GM19468 (cell line): ENCODE data around the gene CENPC.
"Not testable (repeated sequence)": the region's sequence is repeated elsewhere in the genome, so short reads cannot be mapped to it uniquely, and the experiment has no call there.

Experiments used
- ATAC-seq: cut with Tn5 transposase; IDR thresholded peaks from one replicate; pipeline ENCODE4 v1.9.1; 2021; ENCODE audit warnings: mild to moderate bottlenecking, moderate library complexity, moderate number of reproducible peaks; ENCODE audit not compliant: unreplicated experiment; ENCODE audit errors: extremely low read depth

Gene CENPC

DNA sequence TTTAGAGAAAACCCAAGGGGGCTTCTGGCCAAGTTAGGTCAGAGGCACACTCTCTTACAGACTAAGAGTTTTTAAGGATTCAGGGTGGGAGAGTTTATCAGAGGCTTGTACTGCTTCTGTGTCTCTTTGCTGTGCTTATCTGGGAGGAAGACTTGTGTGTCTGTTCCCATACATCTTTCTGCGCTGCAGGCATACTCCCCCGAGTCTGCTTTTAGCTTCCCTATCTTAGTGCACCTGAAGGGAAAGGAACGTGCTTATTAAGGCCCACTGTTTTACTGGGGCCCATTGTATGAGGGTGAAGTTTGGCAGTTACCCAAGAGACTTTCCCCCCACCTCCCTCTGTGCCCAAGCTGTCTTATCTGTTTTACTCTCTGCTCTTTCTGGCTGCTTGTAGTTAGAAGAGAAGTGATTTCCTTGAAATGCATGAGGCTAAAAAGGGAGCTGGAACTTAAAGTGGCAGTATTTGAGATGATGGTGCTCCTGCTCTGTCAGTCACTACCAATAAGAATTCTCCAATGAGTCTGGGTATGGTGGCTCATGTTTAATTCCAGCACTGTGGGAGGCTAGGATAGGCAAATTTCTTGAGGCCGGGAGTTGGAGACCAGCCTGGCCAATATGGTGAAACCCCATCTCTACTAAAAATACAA, 7.0 kb upstream of the CENPC start:
- ATAC-seq = not testable (repeated sequence)

DNA sequence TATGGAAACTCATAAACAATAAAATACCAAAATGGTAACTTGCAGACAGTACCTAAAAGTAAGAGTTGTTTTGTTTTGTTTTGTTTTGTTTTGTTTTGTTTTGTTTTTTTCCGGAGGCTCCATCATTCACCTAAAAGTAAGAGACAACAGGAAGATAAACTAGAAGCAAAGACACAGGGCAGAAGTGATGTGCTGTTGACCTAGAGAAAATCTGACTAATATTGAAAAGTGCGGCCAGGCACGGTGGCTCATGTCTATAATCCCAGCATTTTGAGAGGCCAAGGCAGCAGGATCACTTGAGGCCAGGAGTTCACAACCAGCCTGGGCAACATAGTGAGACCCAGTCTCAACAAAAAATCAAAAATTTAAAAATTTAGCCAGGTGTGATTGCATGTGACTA, 5.6 kb upstream of the CENPC start:
- ATAC-seq = no peak

DNA sequence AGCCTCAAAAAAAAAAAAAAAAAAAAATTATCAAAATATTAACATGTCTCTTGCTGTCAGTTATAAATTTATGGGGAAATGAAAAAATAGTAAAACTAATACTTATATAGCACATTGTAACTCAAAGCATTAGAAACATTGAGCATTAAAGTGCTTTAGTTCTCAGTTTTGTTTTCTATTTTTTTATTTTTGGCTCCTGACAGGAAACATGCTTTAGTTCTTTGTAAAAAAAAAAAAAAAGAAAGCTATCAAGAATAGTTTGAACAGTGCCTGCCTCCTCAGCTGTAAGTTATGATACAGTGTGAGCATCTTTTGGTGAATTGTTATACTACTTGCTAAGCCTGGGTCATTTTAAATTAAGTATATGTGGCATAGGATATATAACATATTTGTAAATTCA, 5.1 kb upstream of the CENPC start:
- no peak for ATAC-seq

DNA sequence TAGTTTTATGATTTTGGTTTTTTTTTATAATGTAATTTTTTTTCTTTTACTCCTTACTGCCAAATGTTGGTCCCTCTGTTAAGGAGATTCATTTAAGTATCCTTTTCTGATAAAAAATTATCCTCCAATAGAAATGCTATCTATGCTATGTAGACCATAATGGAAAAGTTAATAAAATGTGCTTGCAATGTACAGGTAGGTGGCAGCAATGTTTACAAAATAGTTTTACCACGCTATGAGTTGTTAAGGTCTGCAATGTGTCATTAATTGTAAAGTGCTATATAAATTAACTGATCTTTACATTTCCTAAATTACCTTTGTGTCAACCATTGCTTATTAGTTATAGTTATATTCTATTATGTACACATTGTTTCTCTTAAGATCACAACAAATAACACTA, 3.8 kb upstream of the CENPC start:
- no peak for ATAC-seq

DNA sequence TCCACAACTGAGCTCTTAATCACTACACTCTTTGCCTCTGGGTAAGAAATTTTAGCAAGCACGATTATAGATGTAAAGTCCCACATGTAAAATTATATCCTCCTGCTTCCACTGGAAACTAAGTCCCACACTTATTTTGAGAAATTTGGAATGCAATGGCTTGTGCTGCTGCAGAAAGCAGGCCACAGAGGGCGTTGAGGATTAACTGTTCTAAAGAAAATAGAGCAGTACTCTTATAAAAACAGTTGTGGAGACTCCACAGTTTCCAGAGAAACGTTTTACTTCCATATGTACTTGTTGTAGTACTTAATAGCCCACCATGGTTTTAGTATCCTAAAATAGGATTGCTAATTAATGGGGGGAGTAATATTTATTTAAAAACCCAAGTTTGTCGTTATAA, 1.7 kb upstream of the CENPC start:
- no peak for ATAC-seq

DNA sequence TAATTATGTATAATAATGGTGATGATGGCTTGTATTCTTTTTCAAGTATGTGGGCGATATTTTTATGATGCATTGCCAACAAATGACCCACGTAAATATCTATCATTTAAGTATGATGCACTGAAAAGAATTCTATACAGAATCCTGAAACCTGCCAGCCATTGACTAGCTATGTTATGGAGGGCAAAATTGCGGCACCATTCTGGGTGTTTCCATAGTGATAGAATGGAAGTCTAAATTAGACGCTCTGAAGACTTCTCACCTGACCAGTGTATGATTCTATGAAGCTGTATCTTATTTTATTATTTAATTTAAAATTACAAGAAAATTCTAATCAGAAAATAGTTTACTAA, 677 bp upstream of the CENPC start:
- ATAC-seq = no peak

DNA sequence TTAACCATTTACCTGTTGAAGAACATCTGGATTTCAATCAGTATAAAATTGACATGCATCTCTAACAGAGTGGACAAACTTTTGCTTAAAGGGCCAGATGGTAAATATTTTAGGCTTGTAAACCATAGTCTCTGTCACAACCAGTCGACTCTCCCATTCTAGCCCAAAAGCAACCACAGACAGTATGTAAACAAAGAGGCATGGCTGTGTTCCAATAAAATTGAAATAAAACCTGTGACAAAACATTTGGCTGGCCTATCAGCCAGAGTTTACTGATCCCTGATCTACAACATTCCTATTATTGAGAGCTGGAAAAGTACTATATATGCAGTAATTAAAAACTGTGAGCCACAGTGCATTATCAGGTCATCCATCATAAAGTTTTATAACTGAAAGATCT, 3.2 kb downstream of the CENPC start:
- no peak for ATAC-seq

DNA sequence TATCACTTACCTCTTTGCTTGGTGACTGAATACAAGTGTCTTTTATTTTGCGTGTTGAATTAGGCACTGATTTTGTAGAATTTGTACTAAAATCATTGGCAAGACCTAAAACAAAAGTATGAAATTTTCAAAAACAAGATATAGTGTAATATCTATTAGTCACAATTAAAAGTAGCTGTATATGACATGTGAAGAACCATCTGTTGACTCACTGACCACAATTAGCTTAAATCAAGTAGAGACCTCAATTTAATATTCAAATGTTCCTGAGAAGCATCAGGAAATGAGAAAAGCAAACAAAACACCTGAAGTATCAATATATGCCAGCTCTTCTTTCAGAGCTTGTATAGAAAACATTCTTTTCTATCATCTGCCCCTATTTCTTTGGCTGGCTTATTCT, 5.5 kb downstream of the CENPC start:
- no peak for ATAC-seq

DNA sequence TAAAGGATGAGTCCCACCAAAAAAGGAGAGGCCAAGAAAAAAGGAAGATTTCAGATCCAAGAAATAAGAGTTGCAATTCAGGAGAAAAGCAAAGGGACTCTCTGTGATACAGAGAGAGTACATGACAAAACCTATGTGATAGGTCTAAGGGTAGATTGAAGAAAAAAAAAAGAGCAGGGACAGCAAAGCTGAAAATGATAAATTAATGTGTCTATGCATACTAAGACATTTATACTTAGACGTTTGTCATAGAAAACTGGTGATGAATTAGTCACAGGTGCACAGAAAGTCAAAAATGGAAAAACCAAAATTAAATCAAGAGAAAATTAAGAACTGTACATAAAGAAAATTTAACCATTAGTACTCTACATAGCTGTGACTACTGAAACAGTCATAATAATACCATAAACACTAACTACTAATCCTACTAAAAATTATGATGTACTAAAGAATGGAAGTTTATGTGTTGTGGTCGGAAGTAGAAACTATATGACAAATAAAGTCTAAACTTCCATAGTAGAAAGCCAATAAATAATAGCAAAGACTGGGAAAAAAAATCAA, 9.9 kb downstream of the CENPC start:
- no peak for ATAC-seq

DNA sequence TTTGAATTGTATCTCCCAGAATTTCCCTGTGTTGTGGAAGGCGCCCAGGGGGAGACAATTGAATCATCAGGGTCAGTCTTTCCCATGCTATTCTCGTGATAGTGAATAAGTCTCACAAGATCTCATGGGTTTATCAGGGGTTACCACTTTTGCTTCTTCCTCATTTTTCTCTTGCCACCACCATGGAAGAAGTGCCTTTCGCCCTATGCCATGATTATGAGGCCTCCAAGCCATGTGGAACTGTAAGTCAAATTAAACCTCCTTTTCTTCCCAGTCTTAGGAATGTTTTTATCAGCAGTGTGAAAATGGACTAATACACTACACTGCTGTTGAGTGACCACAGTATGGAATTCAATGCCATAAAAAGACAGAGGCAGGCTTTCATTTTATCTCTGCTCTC, 12.2 kb downstream of the CENPC start:
- ATAC-seq = no peak

DNA sequence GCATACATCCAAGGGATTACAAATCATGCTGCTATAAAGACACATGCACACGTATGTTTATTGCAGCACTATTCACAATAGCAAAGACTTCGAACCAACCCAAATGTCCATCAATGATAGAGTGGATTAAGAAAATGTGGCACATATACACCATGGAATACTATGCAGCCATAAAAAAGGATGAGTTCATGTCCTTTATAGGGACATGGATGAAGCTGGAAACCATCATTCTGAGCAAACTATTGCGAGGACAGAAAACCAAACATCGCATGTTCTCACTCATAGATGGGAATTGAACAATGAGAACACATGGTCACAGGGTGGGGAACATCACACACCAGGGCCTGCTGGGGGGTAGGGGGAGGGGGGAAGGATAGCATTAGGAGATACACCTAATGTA, 12.9 kb downstream of the CENPC start:
- ATAC-seq = not testable (repeated sequence)

DNA sequence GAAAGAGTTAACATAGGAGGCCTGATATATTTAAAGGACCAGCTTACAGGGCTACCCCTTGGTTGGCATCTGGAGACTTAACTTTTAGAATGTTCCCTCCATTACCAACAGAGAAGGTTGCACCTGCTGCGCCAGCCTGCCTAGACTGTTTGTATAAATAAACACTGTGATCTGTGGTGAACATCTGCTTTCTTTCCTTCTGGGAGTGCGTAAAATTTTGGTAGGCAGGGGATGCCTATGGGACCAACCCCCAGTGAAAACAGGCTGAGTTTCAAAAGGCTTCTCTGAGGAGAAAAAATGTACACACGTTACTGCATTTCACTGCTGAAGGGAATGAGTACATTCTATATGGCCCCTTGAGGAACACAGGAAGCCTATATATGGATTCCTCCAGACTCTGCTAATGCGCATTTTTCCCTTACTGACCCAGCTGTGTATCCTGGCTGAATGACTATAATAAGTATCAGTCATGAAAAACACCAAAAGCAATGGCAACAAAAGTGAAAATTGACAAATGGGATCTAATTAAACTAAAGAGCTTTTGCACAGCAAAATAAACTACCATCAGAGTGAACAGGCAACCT, 13.8 kb downstream of the CENPC start:
- ATAC-seq = no peak

DNA sequence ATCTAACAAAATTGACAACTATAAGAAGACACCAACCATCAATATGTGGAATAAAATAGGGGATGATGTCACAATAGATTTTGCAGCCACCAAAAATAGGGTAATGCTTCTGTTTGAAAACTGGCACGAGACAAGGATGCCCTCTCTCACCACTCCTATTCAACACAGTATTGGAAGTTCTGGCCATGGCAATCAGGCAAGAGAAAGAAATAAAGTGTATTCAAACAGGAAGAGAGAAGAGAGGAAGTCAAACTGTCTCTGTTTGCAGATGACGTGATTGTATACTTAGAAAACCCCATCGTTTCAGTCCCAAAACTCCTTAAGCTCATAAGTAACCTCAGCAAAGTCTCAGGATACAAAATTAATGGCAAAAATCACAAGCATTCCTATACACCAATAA, 21.2 kb downstream of the CENPC start:
- ATAC-seq = not testable (repeated sequence)

DNA sequence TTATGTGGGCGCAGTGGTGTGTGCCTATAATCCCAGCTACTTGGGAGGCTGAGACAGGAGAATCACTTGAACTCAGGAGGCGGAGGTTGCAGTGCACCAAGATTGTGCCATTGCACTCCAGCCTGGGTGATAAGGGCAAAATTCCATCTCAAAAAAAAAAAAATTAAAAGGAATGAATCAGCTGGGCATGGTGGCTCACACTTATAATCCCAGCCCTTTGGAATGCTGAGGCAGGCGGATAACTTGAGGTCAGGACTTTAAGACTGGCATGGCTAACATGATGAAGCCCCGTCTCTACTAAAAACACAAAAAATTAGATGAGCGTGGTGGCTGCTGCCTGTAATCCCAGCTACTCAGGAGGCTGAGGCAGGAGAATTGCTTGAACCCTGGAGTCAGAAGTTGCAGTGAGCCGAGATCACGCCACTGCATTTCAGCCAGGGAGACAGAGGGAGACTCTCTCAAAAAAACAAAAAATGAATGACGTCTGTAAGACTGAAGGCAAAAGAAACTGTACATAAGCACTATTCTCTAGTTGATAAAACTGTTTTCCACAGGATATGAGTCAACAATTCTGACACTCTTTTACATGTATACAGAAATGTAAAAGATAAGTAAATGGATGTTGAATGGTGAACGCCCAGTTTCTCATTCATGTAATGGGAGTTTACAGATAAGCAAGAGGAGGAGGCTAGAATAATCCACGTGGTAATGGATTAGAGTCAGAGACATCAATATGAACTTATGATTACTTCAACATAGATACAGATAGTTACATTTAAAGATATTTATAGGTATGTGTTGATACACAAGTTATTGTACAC, 22.2 kb downstream of the CENPC start:
- ATAC-seq = no peak

DNA sequence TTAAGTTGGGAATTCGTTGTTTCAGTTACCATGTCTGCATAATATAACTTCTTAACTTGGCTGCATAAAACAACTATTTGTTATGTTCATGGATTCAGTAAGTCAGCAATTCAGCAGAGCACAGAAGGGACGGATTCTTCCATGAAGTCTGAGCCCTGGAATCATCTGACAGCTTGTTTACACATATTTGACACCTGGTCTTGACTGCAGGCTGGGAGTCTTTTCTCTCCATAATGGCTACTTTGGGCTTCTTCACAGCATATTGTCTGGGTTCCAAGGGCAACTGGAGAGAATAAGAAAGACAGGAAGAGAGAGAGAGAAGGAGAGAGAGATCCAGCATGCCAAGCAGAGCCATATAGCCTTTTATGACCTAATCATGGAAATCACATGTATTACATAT, 23.1 kb downstream of the CENPC start:
- ATAC-seq = no peak

DNA sequence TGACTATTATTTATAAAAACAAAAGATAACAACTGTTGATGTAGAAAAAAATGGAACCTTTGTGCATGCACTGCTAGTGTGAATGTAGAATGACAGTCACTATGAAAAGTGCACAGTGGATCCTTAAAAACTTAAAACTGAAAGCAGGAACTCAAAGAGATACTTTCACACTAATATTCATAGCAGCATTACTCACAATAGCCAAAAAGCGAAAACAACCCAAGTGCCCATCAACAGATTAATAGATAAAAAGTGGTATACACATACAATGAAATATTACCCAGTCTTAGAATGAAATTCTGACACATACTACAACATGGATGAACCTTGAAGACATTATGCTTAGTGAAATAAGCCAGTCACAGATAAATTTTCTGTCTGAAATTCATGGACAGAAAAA, 23.8 kb downstream of the CENPC start:
- ATAC-seq = no peak

DNA sequence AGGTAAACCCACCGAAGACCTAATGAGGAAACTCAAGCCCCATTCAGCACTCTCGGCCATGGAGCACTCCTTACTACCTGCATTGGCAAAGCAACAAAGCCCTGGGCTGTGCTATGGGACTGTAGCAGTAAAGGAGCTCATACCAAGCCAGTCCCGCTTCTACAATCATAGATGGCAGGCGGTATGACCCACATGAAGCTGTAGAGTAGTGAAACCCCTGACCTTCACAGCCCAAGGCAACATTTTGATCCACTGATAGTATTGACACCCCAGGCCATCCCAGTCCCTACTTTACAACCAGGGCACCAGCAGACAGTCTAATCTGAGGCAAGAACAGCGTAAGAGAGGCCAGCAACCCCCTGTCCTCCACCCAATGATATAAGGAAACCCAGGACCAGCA, 25.2 kb downstream of the CENPC start:
- no peak for ATAC-seq

DNA sequence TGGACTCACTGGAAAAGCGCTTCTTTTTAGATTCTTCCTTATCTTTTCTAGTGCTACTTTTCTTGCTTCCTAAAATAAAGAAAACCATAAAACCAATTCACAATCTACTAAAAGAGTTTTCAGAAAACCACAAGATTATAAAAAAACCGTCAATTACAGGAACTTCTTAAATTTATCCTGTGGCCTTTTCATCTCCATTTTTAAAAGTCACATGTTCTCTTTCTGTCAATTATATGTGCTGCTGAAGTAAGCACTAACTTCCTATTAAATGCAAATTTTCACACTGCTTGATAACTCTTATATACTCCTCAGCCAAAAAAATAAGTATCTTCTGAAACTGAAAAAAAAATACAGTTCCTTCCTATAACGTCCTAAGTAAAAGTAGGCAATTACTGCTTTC, 32.8 kb downstream of the CENPC start:
- no peak for ATAC-seq

DNA sequence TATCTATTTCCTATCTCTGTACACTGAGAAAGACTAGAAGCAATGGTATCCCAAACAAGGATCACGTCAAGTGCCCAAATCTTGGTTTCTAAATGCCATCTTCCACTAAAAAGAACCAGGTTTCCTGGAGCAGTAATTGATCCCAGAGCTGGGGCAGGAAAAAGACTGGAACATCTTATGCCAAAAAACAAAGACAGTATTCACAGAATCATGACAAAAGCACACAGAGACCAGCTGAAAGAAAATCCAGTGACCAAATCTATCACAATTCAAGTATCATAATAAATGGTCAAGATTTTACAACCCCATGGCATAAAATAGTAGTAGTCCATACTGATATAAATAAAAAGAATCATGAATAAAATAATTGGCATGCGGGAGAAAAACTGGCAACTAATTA, 44.9 kb downstream of the CENPC start:
- ATAC-seq = no peak

DNA sequence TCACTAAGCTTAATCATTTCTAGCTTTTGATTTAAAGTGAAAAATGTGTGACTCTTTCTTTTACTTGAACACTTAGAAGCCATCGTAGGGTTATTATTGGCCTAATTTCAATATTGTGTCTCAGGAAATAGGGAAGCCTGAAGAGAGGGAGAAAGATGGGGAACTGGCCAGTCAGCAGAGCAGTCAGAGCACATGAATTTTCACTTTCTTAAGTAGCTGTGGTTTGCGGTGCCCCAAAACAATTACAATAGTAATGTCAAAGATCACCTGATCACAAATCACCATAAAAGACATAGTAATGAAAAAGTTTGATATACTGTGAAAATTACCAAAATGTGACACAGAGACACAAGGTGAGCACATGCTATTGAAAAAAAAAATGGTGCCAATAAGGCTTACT, 45.5 kb downstream of the CENPC start:
- ATAC-seq = no peak

DNA sequence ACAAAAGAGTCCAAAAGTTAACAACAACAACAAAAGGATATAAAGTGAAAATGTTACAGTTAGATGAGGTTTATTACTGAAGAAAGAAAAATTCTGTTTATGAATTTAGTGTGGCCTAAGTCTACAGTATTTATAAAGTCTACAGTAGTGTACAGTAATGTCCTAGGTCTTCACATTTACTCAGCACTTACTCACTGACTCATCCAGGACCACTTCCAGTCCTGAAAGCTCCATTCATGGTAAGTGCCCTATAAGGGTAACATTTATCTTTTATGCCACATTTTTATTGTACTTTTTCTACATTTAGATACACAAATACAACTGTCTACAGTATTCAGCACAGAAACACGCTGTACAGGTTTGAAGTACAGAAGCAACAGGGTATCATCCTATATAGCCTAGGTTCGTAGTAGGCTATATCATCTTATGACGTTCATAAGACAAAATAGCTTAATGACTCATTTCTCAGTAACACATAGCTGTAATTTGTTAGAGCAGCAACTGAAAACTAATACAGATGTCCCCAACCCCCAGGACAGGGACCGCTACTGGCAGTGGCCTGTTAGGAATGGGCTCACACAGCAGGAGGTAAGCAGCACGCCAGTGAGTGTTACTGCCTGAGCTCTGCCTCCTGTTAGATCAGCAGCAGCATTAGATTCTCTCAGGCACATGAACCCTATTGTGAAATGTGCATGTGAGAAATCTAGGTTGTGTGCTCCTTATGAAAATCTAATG, 61.3 kb downstream of the CENPC start:
- ATAC-seq = no peak
